NCI-H2029 (cell line): ENCODE measurements around the gene TEKT1.
"Not testable (repeated sequence)": the region's sequence is repeated elsewhere in the genome, so short reads cannot be mapped to it uniquely, and the experiment has no call there.

ENCODE experiments used
- DNase-seq: peaks from one replicate; lab custom pipeline; 2025; lab: John Stamatoyannopoulos, UW

Gene TEKT1

GRCh38 chr17:6815775-6816174, 15.8 kb downstream of the TEKT1 start:
- DNase-seq: no peak

DNA sequence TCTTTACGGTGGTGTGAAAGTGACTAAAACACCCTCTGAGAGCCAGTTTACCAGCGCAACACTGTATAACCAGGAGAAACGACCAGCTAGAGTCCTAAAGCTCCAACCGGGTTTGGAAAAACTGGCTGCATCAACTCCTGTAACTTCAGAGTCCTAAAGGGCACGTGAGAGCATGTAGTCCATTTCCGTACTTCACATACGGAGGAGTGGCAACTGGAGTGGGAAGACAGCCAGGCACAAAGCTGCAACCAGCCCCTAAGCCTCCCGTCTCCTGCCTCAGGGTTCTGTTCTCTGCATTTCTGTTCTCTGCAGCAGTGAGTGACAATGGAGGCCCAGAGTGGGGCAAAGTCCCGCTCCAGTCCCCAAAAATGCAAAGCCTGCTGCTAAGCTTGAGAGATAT, 19.2 kb downstream of the TEKT1 start:
- no peak for DNase-seq

GRCh38 chr17:6811510-6811909, 20.0 kb downstream of the TEKT1 start:
- no peak for DNase-seq

DNA sequence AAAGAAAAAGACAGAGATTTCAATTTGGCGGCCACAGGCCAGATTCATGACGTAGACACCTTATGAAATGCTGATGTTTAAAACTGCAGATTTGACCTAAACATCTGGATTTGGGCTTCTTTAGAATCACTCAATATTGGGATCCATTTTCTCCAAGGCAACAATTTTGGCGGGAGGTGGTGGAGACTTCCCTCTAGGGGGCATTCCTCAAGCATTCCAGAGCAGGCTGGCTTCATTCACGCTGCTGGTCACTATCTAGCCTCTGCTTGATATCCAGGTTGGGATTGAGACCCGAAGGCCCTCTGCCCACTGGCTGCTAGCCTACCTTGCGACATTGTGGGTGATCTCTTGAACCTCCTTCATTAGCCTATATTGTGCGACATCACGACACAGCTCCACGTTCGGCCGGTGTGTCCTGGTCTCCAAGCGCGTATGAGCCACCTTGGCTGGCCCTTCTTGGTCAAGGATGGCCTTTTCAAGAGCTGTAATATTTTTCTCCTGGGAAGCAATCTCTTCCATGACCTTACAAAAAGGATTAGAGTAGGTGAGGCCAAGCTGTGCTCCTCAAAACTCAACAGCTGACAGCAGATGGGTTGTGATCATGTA, 31.0 kb downstream of the TEKT1 start:
- DNase-seq: no peak

- no peak for DNase-seq
Measured at GRCh38 chr17:6799738-6800137, 31.8 kb downstream of the TEKT1 start.

DNA sequence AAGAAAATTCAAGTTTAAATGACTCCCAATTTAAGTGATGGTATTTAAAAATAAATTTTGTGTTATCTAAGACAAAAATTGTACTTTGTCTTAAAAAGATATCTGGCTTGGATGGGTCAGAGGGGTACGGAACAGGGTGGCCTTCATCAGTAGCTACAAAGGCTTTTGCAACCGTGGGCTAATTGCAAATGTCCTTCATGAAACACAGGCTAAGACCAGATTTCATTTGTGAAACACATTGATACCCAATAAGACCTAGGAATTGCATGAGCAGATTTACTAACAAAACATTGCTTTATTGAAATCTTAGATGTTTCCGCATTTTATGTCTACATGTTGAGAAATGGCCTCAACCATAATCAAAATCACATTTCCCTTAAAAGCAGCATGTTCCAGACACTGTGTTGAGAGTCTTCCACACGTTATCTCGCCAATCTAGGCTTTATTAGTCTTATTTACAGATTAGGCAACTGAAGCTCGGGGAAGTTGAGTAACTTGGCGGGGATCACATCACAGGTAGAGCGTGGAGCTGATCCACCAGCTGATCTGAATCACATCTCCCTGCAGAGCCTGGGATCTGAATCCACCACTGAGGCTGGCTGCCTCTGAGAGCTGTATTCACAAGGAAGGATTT, 33.7 kb downstream of the TEKT1 start:
- DNase-seq: no peak

GRCh38 chr17:6796887-6797490, 34.5 kb downstream of the TEKT1 start:
- DNase-seq: no peak

DNA sequence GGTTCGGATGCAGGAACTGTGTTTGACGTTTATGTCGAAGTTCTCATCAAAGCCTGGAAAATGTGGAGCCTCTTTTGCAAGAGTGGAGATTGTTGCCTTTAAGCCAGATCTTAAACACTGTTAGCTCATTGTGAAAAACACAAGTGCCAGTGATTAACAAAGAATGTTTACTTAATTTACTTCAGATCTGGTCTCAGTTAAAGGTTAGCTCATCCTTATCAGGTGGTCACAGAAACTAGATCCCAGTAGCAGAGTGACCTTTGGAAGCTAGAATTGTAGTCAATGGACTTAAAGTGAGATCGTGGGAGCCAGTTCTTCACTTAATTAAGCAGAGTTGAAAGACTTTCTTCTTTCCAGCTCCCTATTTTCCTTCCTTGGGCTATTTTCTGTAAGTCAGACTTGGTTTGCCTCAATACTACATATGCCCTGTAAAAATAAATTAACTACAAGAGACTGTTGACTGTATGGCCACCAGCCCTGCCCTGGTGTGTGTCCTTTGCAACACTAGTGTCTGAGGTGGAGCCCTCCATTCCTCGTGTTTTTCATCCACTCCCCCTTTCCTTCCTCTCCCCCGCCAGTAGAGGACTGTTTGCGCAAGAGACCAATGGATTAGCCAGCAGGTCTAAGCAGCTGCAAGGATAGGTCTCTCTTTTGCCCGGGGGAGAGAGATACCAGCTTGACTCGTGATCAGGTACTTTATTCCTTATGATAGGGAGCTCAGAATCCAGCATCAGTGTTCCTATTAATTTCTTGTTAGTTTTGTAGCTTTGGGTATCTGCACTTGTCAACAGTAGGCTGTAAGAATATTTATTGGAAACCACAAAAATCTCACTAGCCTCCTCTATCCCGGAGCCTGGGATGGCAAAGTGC, 35.3 kb downstream of the TEKT1 start:
- no peak for DNase-seq

GRCh38 chr17:6793748-6794493, 37.6 kb downstream of the TEKT1 start:
- no peak for DNase-seq

DNA sequence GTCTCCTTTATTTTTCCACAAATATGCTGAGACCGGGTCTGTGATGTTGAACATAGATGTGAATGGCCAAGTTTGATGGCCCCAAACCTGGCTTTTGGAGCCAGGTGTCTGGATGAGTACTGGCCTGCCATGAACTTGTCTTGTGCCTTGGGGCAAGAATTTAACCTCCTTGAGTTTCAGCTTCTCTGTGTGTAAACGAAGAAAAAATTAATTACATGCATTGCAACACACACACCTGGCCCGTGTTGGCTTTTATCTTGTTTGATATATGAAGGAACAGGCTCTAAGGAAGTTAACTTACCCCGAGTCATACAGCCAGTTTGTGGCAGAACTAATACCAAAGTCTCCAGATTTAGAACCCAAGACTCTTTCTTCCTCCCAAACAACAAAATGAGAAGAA, 42.4 kb downstream of the TEKT1 start:
- DNase-seq: no peak

- no peak for DNase-seq
Measured at GRCh38 chr17:6787081-6787693, 44.3 kb downstream of the TEKT1 start.

GRCh38 chr17:6786618-6787017, 44.9 kb downstream of the TEKT1 start:
- no peak for DNase-seq

DNA sequence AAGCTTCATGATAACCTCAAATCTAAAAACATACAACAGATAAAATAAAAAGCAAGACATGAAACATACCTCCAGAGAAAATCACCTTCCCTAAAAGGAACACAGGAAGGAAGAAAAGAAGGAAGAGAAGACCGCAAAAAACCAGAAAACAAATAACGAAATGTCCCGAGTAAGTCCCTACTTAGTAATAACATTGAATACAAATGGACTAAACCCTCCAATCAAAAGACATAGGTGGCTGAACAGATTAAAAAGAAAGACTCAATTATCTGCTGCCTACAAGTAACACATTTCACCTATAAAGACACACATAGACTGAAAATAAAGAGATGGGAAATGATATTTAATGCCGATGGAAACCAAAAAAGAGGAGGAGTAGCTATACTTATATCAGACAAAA, 49.3 kb downstream of the TEKT1 start:
- no peak for DNase-seq

DNA sequence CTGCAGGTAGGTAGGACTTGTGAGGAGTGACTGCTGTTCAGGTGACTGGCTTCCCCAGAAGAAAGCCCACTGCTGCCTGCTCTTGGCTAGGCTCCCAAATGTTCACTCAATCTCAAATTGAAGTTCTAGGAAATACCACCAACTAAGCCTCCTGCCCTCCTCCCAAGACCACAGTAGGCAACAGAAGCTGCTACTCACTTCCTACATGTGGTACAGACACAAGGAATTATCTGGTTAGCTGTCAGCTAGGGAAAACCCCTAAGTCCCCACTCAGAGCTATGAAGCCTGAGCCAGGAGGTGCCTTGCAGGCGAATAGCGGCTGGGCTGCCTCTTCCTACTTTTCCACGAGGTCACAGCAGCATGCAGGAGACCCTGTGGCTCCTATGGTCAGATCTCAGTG, 50.6 kb downstream of the TEKT1 start:
- DNase-seq: no peak

- DNase-seq: no peak
Measured at GRCh38 chr17:6780001-6780400, 51.5 kb downstream of the TEKT1 start.

- DNase-seq: no peak
Measured at GRCh38 chr17:6779411-6779810, 52.1 kb downstream of the TEKT1 start.

GRCh38 chr17:6775871-6776405, 55.6 kb downstream of the TEKT1 start, which contains the start of gene FBXO39:
Gene FBXO39, plus strand, starts transcription at chr17:6776215. Its CDS starts 3,654 bp downstream, at chr17:6779869.
- no peak for DNase-seq

- not testable (repeated sequence) for DNase-seq
Measured at GRCh38 chr17:6774906-6775305, 56.6 kb downstream of the TEKT1 start.

DNA sequence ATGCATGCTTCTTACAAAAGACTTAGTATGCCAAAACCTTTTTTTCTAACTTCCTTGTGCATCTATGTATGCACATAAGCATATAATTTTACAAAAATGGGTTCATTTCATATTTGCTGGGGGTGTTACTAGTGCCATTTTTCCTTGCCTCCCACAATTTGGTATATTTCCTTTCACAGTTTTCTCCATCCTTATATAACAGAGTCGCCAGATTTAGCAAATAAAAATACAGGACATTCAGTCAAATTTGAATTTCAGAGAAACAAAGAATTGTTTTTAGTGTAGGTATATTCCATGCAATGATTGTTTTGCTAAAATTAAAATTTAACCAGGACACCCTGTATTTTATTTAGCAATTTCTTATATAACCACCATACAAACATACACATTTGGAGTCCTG, 59.5 kb downstream of the TEKT1 start:
- DNase-seq: no peak

- no peak for DNase-seq
Measured at GRCh38 chr17:6768447-6768846, 63.1 kb downstream of the TEKT1 start.

- DNase-seq: no peak
Measured at GRCh38 chr17:6761779-6762178, 69.8 kb downstream of the TEKT1 start.
